HUDEP-2 (cell line): Measurements from ENCODE around the gene ADGB.

Experiments used
- DNase-seq, 76 experiments: peaks; one replicate each; lab custom pipeline; 2025; ENCODE audit not compliant: unreplicated experiment in 76 of 76; lab: John Stamatoyannopoulos, UW

Gene ADGB

GRCh38 chr6:146628350-146628749 lies 29.6 kb downstream of the ADGB start:
- no peak for DNase-seq

GRCh38 chr6:146634022-146634421 lies 35.2 kb downstream of the ADGB start:
- DNase-seq = no peak

GRCh38 chr6:146635165-146635564 lies 36.4 kb downstream of the ADGB start:
- no peak for DNase-seq

GRCh38 chr6:146636481-146636880 lies 37.7 kb downstream of the ADGB start:
- DNase-seq = no peak

GRCh38 chr6:146642921-146643320 lies 44.1 kb downstream of the ADGB start:
- no peak for DNase-seq

GRCh38 chr6:146650799-146651481 lies 52.2 kb downstream of the ADGB start:
- no peak for DNase-seq

- no peak for DNase-seq
These were observed 52.7 kb downstream of the ADGB start for GRCh38 chr6:146651482-146651863.

- DNase-seq = no peak
These were observed 58.7 kb downstream of the ADGB start for GRCh38 chr6:146657432-146657831.

- no peak for DNase-seq
These were observed 66.1 kb downstream of the ADGB start for GRCh38 chr6:146664871-146665360.

GRCh38 chr6:146666909-146667308 lies 68.1 kb downstream of the ADGB start:
- no peak for DNase-seq

- no peak for DNase-seq
These were observed 71.4 kb downstream of the ADGB start for GRCh38 chr6:146670161-146670560.

- DNase-seq = no peak
These were observed 74.3 kb downstream of the ADGB start for GRCh38 chr6:146673069-146673468.

- no peak for DNase-seq
These were observed 80.6 kb downstream of the ADGB start for GRCh38 chr6:146679386-146679785.

GRCh38 chr6:146682919-146683318 lies 84.1 kb downstream of the ADGB start:
- no peak for DNase-seq

- DNase-seq = no peak
These were observed 91.0 kb downstream of the ADGB start for GRCh38 chr6:146689806-146690205.

- DNase-seq = no peak
These were observed 94.6 kb downstream of the ADGB start for GRCh38 chr6:146693342-146693741.

- no peak for DNase-seq
These were observed 99.1 kb downstream of the ADGB start for GRCh38 chr6:146697921-146698320.

- DNase-seq = peak in 68 of 76 experiments; percentile 3 to 87 (median 52)
These were observed 101.4 kb downstream of the ADGB start for GRCh38 chr6:146700078-146700686.

GRCh38 chr6:146701632-146702031 lies 102.9 kb downstream of the ADGB start:
- DNase-seq = no peak

- DNase-seq = peak in 1 of 76 experiments; percentile 1
These were observed 110.4 kb downstream of the ADGB start for GRCh38 chr6:146709036-146709622.

- no peak for DNase-seq
These were observed 120.6 kb downstream of the ADGB start for GRCh38 chr6:146719387-146719786.

- DNase-seq = no peak
These were observed 140.9 kb downstream of the ADGB start for GRCh38 chr6:146739696-146740095.
